Neural cell (in vitro differentiated cells): ENCODE data around the gene SLC12A9.

ENCODE experiments used
- CTCF ChIP-seq: fragments of 450-650 bp; IDR thresholded peaks from 2 replicates; pipeline ENCODE4 v1.5.1; 2014; ENCODE audit warnings: antibody characterized with exemption, mild to moderate bottlenecking, moderate library complexity; ENCODE audit not compliant: poor library complexity, severe bottlenecking
- EP300 ChIP-seq: fragments of 450-650 bp; conservative IDR thresholded peaks from 2 replicates; pipeline ENCODE4 v1.6.1; 2014; ENCODE audit warnings: antibody characterized with exemption, mild to moderate bottlenecking, moderate library complexity; ENCODE audit not compliant: poor library complexity, severe bottlenecking
- EZH2 ChIP-seq: fragments of 200-600, 300-800 bp; shearing (Covaris generic), sonication (generic); IDR thresholded peaks from 2 replicates; pipeline ENCODE4 v1.6.1; 2014; ENCODE audit warnings: antibody characterized with exemption, low read length, borderline replicate concordance, mild to moderate bottlenecking; ENCODE audit not compliant: insufficient read depth, poor library complexity, severe bottlenecking
- MXI1 ChIP-seq: fragments of 450-650 bp; conservative IDR thresholded peaks from 2 replicates; pipeline ENCODE4 v1.6.1; 2014; ENCODE audit warnings: antibody characterized with exemption, mild to moderate bottlenecking; ENCODE audit not compliant: poor library complexity, severe bottlenecking
- POLR2AphosphoS5 ChIP-seq: IDR thresholded peaks from 2 replicates; pipeline ENCODE4 v1.6.1; 2012
- RAD21 ChIP-seq: fragments of 450-650 bp; conservative IDR thresholded peaks from 2 replicates; pipeline ENCODE4 v1.6.1; 2014; ENCODE audit warnings: antibody characterized with exemption, mild to moderate bottlenecking, moderate library complexity
- REST ChIP-seq: IDR thresholded peaks from 2 replicates; pipeline ENCODE4 v1.6.1; 2012; ENCODE audit warnings: borderline replicate concordance
- SMC3 ChIP-seq: fragments of 450-650 bp; conservative IDR thresholded peaks from 2 replicates; pipeline ENCODE4 v1.6.1; 2014; ENCODE audit warnings: antibody characterized with exemption, mild to moderate bottlenecking, moderate library complexity; ENCODE audit not compliant: poor library complexity
- TAF1 ChIP-seq: IDR thresholded peaks from 2 replicates; pipeline ENCODE4 v1.6.1; 2012; ENCODE audit warnings: low read depth

DNA sequence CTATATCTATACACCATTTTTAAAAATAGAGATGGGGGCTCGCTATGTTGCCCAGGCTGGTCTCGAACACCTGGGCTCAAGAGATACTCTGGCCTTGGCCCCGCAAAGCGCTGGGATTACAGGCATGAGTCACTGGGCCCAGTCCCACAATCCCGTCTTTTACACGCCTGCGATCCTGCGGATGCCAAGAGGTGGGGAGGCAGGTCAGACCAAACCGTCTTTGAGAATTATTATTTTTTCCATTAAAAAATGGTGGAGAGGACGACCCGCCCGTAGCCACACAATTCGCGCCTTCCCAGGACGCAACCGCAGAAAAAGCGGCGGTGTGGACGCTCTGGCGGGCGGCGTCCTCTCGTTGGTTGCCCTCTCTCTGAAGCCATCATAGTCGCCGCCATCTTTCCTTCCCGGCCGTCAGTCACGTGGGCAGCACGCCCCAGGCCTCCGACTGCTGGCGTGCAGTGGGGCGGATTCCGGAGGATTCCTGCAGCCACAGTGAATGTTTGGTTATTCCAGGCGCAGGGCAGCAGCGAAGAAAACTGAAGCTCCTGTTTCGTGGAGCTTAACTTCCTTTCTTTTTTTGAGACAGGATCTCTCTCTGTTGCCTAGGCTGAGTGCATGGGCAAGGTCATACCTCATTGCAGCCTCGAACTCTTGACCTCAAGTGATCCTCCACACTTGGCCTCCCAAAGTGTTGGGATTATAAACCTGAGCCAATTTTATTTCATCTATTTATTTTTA, 15.2 kb upstream of the SLC12A9 start:
- TF ChIP-seq EP300 (peak; percentile 41), SMC3 (peak; percentile 20), CTCF (no peak), EZH2 (no peak), TAF1 (peak; percentile 71), POLR2AphosphoS5 (peak; percentile 77), REST (peak; percentile 70), RAD21 (no peak), MXI1 (peak; percentile 75)
